Activated T-cell treated with anti-CD3 and anti-CD28 coated beads, Interleukin-2, amount 50 U/mL, for 48 hours (primary cell): ENCODE measurements around the gene PNPLA8.

Experiments
- DNase-seq, 2 experiments: peaks; one replicate each; pipeline ENCODE4 v3.0.0-alpha.2; 2020

The PNPLA8 gene

DNA sequence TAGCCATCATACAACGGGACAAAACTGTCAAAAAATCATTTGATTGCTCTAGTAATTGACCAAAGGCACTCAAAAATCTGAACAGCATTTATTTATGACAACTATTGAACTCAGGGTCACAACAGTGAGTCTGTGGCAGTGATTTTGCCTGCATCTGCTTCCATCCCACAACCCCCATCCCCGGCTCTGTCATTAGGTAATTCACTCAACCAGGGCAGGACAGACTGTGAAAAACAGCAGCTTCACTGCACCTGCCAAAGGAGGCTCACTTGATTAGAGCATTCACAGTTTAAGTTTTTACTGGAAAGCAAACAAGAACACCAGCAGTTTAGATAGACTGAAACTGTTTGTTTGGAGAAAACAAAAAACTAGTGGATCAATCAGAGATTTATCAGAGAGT is 91.9 kb downstream of the PNPLA8 start:
- DNase-seq: no peak

DNA sequence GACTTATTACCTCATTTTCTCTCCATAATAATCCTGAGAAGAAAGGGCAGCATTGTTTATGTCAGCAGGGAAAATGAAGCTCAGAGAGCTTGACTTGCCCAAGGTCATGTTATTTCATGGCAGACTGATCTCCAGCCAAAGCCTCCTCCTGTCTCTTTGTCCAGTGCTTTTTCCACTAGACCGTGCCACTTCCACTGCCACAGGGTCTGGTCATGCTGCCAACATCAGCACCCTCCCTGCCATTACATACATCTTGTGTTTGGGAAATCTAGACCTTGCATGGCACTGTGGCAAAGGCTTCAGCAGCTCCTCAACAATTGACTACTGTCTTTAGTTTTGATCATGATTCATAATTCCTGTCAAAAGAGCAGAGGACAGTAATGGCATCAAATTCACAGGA is 94.8 kb downstream of the PNPLA8 start:
- DNase-seq: no peak

DNA sequence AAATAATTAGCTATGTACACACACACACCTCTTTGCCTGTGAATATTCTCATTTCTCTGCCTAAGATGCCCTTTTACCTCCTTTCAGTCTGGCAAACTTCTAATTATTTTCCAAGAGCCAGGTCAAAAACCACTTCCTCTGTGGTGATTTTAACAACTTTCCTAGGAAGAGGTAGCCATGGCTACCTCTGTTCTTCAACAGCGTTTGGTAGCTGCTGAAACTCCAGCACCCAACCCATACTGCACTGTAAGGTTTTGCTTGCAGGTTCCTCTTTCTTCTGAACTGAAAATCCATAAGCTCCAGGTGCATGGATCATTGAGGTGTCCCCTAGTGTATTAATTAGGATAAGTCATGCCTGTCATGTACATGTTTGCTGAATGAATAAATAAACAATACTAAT is 95.3 kb downstream of the PNPLA8 start:
- no peak for DNase-seq

DNA sequence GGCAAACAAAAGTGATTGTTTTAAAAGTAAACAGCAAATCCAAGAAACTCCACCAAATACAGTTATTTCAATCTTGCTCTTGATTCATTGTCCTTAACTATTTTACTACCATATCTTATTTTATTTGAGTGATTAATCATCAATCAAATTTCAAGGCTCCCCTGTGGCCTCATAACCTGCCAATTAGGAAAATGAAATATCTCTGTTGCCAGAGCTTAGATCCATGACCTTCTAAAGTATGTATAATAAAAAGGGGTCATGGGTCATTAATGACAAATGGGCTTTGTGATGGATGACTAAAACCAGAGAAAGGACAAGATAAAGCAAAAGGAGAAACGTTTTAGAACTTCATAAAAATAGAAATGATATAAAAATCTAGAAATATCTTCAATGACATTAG is 98.2 kb downstream of the PNPLA8 start:
- DNase-seq: no peak

DNA sequence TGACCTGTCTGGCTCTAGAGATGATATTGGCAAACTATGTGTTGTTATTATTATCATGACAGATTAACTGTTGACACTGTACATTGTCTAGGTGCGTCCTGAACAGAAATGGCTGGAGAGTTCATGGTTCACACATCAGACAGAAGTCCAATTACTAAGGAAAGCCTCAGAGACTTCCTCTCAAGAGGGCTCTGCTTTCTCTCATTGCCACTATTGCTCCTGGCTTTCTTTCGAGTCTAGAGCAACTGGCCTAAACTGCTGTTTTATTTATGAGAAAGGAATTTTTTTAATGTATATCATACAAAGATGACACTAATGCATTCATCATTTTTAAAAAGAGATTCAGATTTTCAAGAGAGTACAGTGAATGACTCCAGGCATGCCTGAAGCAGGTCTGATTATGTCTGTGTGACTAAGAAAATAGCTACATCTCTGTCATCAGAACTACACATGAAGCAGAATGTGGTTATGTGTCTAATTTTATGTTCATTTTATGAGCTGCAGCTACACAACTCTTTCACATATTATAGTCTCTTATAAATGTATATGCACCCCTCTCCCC is 100.1 kb downstream of the PNPLA8 start:
- no peak for DNase-seq

DNA sequence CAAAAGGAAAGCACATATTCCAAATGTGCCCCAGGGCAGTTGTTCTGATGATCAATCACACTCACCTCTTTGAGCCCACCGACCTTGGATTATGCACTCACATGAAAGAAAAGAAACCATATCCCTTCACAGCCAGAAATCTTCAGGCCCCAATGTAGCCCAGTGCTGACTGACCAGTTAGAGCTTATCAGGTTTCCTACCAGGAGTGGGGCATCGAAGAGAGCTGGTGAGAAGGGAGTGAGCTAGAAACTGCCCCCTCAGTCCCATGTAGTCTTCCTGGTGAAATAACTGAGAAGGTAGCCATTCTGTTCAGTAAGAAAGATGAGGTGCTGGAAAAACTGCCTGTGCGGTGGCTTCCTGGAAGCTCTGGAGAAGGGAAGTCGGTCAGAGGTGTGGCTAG is 101.9 kb downstream of the PNPLA8 start:
- no peak for DNase-seq

DNA sequence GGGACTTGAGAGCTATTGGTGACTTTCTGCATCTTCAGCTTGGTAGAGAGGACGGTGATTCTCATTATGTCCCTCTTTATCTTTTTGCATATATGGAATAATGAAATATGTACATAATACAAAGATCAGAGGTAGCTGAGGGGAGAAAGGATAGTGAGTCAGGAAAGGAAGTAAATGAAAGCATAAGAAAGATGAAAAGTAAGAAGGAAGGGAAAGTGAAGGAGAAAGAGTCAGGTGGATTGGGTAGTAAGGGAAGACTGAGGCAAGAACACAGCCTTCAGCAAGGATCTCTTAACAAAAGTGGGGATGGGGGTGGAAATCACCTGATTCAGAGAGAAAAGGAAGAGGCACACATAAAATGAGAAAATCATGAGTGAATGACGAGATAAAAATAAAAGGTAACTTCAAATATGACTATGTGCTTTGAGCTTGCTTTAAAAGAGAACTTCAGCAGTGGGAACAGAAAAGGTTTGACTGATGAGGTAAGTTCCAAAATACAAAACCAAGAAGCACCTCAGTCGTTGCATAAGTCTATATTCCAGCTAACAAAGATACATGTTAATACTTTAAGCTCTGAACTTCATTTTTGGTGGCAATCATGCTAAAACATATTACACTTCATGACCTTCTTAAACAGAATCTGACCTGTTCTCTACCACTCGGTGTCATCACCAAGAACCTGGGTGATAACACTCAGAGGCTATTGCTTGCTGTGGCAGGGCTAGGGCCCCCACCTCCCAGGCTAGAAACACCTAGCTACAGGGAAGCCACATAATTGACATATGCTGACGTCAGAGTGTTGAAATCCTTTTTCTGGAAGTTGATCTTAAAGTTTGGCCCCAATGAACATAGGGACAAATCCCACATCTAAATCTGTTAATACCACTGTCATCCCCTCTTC is 102.6 kb downstream of the PNPLA8 start:
- DNase-seq: no peak

DNA sequence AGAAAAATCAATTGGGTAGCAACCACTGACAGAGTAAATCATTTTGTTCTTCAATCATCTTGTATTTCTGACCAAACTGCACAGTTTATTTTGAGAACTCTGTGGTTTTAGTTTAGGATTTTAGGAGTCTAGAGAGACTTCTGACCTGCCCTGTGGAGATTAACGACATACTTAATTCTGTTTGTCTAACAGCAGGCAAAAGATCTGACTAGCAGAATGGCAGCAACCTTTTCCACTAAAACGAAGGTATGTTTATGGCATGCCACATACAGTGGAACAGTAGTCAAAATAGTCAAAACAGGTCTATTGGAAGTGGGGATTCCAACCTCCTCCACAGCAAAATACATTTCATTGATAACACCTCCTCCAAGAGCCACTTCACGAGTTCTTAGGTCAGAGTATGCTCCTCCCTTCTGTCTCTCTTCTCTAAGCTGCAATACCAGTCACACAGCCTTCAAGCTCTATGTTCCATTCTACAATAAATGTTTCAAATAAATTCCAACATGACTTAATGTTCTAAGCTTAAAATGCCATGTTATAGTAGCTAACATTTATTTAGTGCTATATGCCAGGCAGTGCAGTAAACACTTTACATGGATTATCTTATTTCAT is 104.1 kb downstream of the PNPLA8 start:
- DNase-seq: no peak
